ENCODE results near the gene NAA60.

Gene NAA60

DNA sequence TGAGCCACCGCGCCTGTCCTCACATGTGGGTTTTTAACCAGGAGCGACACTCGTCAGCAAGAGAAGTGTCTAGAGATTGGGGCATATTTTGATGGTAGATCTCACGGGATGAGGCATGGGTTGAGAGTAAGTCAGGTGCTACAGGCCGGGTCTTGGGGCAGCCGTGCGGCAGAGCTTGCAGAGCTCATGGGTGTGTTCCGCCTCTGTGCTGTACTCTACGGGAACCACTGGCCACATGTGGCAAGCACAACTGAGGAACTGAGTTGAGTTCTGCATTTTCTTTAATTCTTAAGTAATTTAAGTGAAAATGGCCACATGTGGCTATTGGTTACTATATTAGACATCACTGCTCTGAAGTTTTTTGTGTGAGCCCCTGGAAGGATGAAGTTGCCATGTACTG, 66.9 kb downstream of the NAA60 start:
- DNase-seq (ENCODE audit: low read depth in 2 of 2), result no peak

DNA sequence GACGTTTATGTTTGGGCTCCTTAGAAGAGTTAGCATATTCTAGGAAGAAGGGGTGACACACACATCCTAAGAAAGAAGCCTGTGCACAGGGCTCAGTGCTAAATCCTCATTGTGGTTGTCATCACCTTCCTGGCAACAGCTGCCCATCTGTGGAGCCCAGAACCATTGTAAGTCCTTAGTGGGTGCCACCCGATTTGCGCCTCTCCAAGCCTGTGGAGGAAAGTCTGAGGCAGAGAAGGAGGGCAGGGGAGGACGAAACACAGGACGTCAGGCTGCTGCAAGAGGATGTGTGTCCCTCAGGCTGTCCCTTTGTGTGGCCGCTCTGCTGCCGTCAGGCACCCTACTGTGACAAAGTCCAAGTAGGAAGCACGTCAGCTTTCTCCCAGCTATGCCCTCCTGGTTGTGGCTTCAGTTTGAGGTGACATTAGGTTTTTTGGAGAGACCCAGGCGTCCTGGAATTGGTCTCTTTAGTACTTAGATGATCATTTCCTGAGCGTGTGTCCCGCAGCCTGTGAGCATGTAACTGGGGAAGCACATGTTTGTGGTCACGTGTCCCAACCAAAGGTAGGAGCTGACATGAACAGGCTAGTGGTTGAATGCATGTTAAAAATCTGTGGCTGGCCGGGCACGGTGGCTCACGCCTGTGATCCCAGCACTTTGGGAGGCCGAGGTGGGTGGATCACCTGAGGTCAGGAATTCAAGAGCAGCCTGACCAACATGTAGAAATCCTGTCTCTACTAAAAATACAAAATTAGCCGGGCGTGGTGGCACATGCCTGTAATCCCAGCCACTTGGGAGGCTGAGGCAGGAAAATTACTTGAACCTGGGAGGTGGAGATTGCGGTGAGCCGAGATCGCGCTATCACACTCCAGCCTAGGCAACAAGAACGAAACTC, 68.1 kb downstream of the NAA60 start:
- no peak for DNase-seq (ENCODE audit: low read depth in 2 of 2)

DNA sequence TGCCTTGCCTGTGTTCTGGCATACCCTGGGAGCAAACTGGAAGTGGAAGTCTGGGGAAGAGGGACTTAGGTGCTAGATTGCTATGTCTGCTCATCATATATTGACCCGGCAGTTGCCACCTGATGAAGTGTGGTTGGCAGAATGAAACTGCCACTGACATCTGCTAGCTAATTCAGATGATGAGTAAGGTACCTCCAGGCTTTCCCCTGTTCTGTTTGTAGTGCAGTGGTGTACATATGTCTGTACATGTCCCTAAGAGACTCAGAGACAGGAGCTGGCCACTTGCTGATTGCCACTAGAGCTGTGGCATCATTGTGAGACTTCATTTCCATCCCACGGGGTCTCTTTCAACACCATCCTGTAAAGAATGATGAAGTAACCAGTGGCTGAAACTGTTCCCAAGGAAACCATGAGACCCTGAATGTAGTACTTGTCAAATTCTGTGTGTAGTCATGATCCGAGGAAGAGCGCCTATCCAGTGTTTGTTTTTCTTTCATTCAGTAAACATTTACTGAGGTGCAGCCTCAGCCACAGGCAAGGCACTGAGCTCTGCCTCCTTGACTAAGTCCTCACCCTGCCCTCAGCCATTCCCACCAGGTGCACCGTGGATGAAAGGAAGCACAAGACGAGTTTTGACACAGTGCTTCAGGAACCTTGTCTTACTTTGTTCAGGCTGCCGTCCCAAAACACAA, 70.6 kb downstream of the NAA60 start:
- DNase-seq (ENCODE audit: low read depth in 2 of 2), result no peak

DNA sequence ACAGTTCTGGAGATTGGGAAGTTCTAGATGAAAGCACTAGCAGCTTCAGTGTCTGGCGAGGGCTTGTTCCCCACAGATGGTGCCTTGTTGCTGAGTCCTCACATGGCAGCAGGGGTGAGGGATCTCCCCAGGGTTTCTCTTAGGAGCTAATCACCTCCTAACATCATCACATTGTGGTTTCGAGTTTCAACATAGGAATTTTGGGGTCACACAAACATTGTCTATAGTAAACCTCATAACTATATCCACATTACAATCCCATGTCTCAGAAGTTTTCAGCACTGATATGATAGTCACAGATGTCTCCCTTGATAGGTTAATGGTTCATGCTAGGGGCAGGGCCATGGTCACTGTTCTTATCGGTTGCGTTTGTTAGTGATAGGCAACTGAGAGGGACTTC, 71.1 kb downstream of the NAA60 start:
- DNase-seq (ENCODE audit: low read depth in 2 of 2), result no peak

DNA sequence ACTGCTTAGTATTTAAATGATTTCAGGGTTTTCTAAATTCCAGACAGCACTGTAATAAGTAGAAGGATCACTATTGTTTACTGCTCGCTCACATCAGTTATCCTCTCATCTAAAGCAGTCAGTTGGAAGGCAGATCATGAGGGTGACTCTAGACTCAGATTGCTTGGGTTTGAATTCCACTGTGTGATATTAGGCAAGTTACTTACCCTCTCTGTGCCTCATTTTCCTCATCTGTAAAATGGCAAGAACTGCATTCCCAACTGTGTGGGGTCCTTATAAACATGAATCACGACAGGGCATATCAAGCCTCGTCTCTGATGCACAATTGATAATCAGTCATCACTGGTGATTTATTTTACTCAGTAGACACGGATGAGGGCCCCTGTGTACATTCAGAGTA, 72.4 kb downstream of the NAA60 start:
- no peak for DNase-seq (ENCODE audit: low read depth in 2 of 2)

DNA sequence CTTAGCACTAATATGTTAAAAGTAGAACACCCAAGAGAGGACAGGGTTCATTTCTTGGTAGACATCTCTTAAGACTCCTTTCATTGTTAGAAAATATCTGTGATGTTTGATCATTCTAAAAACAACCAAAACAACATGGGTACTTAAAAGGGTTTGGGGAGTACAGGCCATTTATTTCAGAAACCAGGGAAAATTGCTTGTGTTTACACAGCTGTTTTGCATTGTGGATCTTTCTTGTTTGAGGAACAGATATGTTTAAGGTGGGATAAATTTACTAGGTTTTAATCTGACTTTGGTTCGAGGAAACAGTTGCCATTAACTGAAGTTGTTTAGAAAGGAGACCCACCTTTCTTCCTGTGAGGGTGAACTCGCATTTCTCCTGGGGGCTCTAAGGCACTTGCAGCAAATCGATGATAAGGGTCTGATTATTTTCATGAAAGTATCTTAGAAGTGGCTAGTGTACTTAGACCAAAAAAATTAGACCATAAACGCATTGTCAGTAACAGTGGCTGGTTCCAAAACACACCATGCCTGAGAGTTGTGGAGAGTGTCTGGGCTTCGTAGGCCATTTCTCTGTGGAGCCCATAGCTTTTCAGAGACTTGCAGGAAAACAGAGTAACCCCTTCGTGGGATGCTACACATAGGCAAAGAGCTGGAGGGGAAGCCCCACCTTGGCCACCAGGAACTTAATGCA, 75.0 kb downstream of the NAA60 start:
- no peak for DNase-seq (ENCODE audit: low read depth in 2 of 2)

DNA sequence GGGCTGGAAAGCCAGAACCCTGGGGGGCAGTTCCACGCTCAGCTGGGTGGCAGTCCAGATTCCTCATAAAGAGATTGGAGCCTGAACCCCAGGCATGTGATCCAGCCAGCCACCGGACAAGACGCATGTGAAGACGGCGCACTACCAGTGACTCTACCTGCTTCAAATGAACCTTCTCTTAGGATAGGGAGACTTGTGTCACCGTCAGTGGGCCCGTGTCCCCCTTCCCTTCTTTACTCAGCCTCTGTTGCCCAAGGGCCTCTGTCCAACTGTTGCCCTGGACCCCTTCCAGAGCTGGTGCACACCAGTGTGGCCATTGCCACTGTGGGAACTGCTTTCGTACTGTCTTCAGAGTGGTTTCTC, 75.5 kb downstream of the NAA60 start:
- no peak for DNase-seq (ENCODE audit: low read depth in 2 of 2)

DNA sequence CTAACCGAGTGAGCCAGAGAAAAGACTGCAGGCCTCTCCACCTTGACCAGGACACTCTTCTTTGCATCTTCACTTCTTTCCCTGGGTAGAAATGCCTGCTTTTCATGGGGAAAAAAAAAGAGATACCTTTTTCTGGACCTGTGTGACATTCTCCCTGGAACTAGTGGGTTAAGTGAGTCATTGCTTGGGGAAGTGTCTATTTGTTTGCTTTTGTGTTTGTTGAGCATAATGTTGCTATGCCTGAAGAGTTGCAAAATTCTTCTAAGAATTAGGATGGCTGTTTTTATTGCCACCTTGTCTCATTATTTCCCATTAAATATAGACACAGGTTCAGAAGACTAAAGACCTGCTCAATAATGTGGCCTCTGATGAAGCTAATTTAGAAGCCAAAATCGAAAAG, 76.1 kb downstream of the NAA60 start:
- DNase-seq (ENCODE audit: low read depth in 2 of 2), result no peak

DNA sequence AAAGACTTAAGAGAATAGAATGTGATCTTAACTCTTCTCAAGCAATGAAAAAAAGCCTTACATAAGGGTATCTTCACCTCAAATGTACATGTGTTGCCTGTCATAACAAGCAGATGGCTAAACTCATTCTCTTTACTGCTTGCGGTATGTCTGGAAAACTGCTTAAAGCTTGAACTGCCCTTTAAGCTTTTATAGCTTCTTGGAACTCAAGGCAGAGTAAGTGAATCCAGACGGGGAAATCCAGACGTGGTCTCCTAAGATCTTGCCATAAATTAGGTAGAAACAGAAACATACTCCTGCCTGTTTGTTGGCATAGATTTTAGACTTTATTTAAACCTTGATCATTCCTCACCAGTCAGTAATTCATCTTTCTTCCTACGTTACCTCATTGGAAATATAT, 76.9 kb downstream of the NAA60 start:
- no peak for DNase-seq (ENCODE audit: low read depth in 2 of 2)

DNA sequence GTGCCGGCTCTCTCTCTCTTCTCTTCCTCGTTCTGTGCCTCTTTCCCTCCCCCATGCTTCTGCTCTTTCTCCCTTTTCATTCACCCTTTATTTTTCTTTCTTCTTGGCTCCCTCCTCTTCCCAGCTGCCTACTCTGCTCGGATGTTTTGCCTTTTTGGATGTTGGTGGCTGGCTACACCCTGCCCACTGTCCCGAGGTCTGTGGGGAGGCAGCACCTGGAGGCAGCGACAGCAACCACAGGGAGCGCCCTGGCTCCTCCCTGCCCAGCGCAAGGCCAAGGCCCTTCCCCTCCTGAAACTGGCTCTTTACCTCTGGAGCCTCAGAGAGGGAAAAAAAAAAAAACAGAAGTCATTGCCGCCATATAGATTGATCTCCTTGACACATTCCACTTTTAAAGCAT, 77.4 kb downstream of the NAA60 start:
- no peak for DNase-seq (ENCODE audit: low read depth in 2 of 2)

DNA sequence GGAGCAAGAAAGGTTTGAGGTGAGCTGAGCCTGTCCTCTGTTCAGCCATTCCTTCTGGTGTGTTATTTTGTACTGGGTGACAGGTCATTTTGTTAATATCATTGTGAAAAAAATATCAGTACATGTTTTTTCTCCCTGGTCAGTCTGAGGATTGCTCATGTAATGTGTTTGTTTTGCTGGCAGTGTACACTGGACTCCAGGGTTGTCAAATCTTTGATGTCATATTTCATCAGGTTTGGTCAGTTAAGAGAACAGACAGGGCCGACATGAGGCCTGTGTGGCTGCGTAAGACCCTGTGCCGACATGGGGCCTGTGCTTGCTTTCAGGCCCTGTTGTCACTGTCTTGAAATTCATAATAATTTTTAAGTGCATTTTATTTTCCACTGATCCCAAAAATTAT, 79.8 kb downstream of the NAA60 start:
- DNase-seq (ENCODE audit: low read depth in 2 of 2), result no peak

DNA sequence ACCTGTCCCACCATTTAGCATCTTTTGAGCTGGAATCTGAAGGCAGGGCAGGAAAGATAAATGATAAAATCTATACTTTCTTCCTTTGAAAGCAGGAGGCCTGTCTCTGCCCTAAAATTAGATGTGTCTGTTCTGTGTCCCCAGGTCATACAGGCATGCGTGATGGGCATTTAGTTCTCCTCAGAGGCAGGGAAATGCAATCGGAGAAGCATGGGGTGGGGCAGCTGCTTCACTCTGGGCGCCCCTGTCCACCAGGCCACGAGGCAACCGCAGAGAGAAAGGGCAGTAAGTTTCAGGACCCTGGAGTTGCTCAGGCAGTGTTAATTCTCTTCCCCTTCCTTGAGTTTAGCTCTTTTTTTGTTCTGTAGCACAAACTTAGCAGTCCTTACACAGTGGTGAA, 82.5 kb downstream of the NAA60 start:
- DNase-seq (ENCODE audit: low read depth in 2 of 2), result no peak

DNA sequence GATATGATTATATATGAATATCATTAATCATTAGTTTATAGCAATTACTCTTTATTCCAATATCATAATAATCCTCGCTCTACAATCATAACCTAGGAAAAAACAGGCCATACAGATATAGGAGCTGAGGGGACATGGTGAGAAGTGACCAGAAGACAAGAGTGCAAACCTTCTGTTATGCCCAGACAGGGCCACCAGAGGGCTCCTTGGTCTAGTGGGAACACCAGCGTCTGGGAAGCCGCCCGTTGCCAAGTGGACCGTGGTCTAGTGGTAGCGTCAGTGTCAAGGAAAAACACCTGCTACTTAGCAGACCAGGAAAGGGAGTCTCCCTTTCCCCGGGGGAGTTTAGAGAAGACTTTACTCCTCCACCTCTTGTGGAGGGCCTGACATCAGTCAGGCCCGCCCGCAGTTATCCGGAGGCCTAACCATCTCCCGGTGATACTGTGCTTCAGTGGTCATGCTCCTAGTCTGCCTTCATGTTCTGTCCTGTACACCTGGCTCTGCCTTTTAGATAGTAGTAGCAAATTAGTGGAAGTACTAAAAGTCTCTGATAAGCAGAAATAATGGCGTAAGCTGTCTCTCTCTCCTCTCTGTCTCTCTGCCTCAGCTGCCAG, 83.8 kb downstream of the NAA60 start:
- peak in 1 of 2 donors; percentile 22 for DNase-seq (ENCODE audit: low read depth in 2 of 2)

DNA sequence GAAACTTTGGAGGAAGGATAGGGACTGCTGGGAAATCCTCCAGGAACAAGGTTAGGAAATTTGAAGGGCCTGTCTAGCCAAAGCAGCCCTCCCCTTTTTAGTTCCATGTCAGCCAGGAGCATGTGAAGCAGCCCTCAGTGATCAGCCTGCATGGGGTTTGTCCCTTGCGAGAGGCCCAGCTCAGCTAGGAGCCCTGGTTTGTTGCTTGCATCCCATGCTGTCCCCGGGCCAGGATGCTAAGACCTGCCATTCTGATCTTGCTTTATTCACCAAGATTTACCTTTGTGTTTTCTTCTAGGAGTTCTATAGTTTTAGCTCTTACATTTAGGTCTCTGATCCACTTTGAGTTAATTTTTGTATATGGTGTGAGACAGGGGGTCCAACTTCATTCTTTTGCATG, 84.9 kb downstream of the NAA60 start:
- DNase-seq (ENCODE audit: low read depth in 2 of 2), result no peak

DNA sequence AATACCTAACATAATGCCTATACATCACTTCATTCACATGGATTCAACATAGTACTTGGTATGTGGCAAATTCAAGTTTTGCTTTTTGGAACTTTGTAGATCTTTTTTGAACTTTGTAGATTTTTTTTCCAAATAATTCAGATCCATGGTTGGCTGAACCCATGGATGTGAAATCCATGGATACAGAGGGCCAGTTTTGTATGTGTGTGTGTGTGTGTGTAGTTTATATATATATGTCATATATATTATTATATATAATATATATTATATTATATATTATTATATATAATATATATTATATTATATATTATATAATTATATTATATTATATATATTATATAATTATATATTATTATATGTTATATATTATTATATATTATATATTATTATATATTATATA, 85.7 kb downstream of the NAA60 start:
- DNase-seq (ENCODE audit: low read depth in 2 of 2), result no peak

DNA sequence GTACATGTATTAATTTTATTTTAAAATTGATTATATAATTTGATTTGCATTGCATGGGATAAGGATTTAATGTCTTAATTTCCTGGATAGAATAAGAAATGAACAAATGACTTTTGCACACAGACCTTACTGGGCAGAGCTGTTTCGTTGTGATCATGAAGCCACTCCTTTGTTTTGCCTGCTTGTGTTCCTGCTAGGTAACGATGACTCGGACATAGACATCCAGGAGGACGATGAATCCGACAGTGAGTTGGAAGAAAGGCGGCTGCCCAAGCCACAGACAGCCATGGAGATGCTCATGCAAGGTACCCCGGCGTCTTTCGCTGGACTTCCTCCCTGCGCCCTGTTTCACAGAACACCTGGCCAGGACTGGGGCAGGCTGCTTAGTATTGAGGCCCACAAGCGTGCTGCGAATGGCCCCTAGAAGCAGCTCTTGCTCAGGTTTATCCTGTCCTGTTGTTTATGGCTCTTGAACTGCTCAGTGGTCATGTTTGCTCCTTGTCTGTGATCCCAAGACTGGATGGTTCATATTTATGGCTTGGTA, 87.0 kb downstream of the NAA60 start:
- DNase-seq (ENCODE audit: low read depth in 2 of 2), result no peak

DNA sequence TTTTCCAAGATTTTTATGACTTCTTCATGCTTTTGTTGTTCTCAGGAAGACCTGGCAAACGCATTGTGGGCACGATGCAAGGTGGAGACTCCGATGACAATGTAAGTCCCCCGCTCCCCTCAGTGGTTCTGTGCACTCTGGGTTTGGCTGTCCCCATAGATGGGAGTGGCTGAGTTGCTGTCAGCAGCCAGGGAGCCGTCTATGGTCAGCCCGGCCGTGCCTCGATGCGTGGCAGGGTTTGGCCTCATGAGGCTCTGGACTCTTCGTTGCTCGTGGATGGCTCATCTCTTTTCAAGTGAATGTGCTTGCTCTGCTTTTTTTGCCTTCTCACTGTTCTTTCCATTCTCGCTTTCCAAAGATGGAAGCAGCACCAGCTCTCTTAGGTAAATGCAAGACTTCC, 89.3 kb downstream of the NAA60 start:
- no peak for DNase-seq (ENCODE audit: low read depth in 2 of 2)

DNA sequence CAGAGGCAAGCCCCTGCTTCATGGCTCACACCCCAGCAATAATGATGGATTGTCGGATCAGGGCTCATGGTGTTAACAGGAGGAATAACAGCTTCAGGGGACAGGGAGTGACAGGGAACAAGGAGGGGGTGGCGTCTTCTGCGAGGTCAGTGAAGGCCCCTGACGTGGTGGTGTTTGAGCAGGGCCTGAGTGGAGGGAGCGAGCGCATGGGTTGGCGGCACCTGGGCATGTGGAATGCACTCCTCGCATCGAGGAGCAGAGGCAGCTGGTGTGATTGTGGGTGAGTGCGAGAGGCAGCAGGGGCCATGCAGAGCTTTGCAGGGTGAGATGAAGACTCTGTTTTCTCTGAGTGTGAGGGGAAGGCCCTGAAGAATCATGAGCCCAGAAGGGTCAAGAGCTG, 90.6 kb downstream of the NAA60 start:
- DNase-seq (ENCODE audit: low read depth in 2 of 2), result no peak

DNA sequence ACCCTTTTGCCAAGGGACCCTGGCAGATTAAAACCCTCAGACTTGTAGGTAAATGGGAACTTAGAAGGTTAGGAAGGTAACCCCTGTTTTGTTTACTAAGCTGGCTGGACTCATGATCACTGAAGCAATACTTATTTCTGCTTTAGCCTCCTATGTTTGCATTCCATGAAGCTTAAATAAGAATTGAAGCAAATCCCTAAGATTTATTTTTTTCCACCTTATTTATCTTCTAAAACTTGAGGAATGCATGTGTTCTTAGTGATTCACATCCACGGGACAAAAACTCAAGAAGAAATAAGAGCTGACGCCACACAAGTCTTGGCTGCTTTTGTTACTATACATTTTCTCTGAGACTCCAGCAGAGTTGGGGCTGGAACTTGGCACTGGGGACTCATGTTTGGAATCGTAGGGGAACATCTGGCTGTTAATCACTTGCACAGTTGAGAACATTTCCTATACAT, 92.8 kb downstream of the NAA60 start:
- no peak for DNase-seq (ENCODE audit: low read depth in 2 of 2)
